ENCODE results near the gene KIF27. TPM values are rescaled to one million over a fixed set of nuclear protein-coding genes. Genes with fewer than 3 reads are reported as not detected.
"Not testable (repeated sequence)": the region's sequence is repeated elsewhere in the genome, so short reads cannot be mapped to it uniquely, and the experiment has no call there.

Gene KIF27
- total RNA-seq, 4 donors from 2014 or later: 1.8 to 29.7 (median 9.2) TPM

DNA sequence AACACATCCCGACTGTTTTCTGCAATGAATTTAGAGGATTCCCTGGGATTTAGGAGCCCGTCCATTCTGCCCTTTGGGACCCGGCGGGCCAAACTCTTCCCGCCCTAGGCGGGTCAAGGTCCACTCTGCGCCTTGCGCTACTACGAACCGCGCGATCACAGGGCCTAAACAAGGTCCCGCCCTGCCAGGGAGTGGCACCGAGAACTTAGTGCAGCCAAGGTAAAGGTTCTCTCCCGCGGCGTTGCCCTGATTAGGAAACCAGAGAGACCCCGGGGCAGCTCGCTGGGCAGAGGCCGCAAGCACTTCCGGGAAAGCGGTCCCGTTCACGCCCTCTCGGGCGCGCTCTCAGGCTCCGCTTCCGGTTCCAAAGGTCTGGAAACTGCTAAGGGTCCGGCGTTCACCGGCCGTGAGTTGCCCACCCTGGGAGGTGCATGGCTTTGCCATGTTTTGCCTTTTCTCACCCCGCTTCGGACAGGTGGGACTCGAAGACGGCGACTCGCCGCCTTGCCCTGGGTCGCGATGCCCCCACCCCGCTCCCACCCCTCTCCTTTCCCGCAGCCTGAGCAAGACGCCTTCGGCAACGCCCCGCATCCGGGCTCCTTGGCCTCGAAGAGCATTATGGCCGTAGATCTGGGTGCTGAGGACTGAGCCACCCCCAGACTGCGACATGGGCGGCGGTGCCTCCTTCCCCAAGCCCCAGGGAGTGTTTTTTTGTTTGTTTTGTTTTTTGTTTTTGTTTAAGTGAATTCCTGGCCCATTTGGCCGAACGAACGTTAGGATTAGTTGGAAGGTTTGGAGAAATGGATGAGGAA lies 35.4 kb upstream of the KIF27 start:
- no peaks in the 10 kb centered on the region for H3K9me3 ChIP-seq
- H3K36me3 ChIP-seq: peaks cover 0 to 17% (median 0%) of the 10 kb centered on the region in 3 donors
- H3K27ac ChIP-seq: peak overlapping the region; percentile 77 to 92 (median 88)
- peak overlapping the region; percentile 56 to 67 (median 63) for H3K4me3 ChIP-seq
- peak; percentile 48 to 77 for TF ChIP-seq POLR2A (IDR thresholded peaks at IDR 0.05)
- TF ChIP-seq, protein P1, sequence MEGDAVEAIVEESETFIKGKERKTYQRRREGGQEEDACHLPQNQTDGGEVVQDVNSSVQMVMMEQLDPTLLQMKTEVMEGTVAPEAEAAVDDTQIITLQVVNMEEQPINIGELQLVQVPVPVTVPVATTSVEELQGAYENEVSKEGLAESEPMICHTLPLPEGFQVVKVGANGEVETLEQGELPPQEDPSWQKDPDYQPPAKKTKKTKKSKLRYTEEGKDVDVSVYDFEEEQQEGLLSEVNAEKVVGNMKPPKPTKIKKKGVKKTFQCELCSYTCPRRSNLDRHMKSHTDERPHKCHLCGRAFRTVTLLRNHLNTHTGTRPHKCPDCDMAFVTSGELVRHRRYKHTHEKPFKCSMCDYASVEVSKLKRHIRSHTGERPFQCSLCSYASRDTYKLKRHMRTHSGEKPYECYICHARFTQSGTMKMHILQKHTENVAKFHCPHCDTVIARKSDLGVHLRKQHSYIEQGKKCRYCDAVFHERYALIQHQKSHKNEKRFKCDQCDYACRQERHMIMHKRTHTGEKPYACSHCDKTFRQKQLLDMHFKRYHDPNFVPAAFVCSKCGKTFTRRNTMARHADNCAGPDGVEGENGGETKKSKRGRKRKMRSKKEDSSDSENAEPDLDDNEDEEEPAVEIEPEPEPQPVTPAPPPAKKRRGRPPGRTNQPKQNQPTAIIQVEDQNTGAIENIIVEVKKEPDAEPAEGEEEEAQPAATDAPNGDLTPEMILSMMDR (IDR thresholded peaks at IDR 0.05): no peak
- peak; percentile 66 to 95 (median 94) for DNase-seq
- no peaks in the 10 kb centered on the region for H3K27me3 ChIP-seq
- peaks cover 0 to 10% (median 0%) of the 10 kb centered on the region in 4 donors for H3K4me1 ChIP-seq

DNA sequence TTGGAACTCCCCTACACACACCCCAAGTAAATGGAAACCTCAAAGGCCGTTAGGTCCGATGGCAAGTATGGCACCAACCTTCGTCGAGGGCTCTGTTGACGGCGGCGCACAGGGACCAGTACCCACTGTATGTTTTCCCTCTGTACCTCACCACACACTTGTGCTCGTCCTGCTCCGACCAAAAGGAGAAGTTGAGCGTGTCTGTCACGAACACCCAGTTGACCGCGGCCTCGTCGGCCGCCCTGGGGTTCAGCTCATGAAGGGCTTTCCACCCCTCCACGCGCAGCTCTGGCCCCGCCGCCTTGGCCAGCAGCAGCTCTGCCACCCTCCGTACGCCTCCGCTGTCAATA lies 34.8 kb upstream of the KIF27 start:
- peaks cover 0 to 10% (median 0%) of the 10 kb centered on the region in 4 donors for H3K4me1 ChIP-seq
- DNase-seq: peak in 2 of 3 donors; percentile 59 to 67
- H3K27me3 ChIP-seq: no peaks in the 10 kb centered on the region
- H3K9me3 ChIP-seq: no peaks in the 10 kb centered on the region
- H3K4me3 ChIP-seq: peak overlapping the region; percentile 56 to 67 (median 63)
- TF ChIP-seq, protein P1 (IDR thresholded peaks at IDR 0.05): no peak
- no peak for TF ChIP-seq POLR2A (IDR thresholded peaks at IDR 0.05)
- peaks cover 0 to 23% (median 0%) of the 10 kb centered on the region in 3 donors for H3K36me3 ChIP-seq
- peak overlapping the region; percentile 77 to 92 (median 88) for H3K27ac ChIP-seq

DNA sequence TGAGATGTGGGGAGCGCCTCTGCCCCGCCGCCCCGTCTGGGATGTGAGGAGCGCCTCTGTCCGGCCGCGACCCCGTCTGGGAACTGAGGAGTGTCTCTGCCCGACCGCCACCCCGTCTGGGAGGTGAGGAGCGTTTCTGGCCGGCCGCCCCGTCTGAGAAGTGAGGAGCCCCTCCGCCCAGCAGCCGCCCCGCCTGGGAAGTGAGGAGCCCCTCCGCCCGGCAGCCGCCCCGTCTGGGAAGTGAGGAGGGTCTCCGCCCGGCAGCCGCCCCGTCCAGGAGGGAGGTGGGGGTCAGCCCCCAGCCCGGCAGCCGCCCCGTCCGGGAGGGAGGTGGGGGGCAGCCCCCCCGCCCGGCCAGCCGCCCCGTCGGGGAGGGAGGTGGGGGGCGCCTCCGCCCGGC lies 26.9 kb upstream of the KIF27 start:
- peaks cover 0 to 53% (median 4%) of the 10 kb centered on the region in 3 donors for H3K36me3 ChIP-seq
- not testable (repeated sequence) for H3K27me3 ChIP-seq, H3K4me3 ChIP-seq, H3K9me3 ChIP-seq, H3K4me1 ChIP-seq, H3K27ac ChIP-seq, DNase-seq

DNA sequence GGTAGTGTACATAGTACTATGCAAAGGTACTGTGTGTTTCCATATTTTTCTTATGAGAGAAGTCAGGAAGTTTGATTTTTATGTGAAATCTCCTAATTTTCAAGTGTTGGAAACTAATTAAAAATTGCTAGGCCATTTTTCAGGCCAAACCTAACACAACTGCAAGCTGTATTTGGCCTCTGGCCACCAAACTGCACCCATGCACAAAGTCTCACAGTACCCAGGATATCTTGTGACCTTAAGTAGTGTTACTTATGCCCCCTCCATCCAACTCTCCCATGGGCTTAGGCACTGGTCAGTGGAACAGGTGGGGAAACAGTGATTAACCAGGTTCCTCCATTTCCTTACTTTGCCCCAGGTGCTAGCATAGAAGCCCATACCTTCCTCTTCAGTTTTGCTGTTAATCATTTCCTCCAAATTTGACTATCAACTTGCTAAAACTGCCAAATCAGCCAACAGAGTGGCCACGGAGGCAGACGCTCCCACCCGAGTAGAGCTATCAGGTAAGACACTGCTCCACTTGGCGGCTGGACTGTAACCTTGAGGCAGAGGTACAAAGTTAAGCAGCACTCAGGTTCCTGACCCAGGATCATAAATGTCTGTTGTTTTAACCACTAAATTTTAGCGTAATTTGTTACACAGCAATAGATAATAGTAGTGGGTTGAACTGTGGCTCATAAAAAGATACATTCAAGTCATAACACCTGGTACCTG lies 19.5 kb upstream of the KIF27 start:
- DNase-seq: peak in 1 of 3 donors; percentile 54
- Histone ChIP-seq H3K9me3 (no peaks in the 10 kb centered on the region), H3K4me1 (no peaks in the 10 kb centered on the region), H3K27ac (peak overlapping the region in 1 of 4 donors; percentile 1), H3K36me3 (peaks cover 0 to 61% (median 4%) of the 10 kb centered on the region in 3 donors), H3K4me3 (no peak overlapping the region), H3K27me3 (no peaks in the 10 kb centered on the region)
- TF ChIP-seq, protein P1 (IDR thresholded peaks at IDR 0.05): no peak
- no peak for TF ChIP-seq POLR2A (IDR thresholded peaks at IDR 0.05)

DNA sequence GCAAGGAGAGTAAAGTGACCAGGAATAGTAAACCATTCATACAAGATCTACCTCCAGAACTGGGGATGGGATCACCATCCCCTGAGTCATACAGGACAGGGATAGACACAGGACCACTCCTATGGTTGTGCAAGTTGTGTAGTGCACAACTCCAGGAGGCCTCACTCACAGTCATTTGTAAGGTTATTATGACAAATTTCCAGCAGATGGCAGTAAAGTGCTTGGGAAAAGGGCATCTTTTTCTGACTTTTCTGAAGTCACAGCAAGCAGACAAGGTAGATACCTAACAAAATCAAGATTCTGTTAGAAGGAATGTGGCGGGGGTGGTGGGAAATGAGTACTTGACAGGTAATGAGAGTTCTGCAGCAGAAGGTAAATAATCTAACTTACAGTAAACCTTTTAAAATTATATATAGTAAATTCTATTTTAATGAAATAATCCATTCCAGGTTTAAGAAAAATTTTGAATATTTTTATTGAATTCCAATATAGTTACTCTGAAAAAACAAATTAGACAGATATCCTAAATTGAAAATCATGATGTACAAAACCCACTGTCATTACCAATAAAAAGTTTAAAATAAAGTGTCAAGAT lies 16.7 kb upstream of the KIF27 start:
- TF ChIP-seq, protein P1 (IDR thresholded peaks at IDR 0.05): peak; percentile 29 to 82 (median 74)
- TF ChIP-seq POLR2A (IDR thresholded peaks at IDR 0.05): no peak
- no peaks in the 10 kb centered on the region for H3K9me3 ChIP-seq
- no peaks in the 10 kb centered on the region for H3K4me1 ChIP-seq
- no peaks in the 10 kb centered on the region for H3K27me3 ChIP-seq
- H3K4me3 ChIP-seq: no peak overlapping the region
- H3K36me3 ChIP-seq: peaks cover 0 to 42% (median 0%) of the 10 kb centered on the region in 3 donors
- H3K27ac ChIP-seq: no peak overlapping the region
- peak in 1 of 3 donors; percentile 51 for DNase-seq
